HG02588 (cell line): Measurements from ENCODE around the gene ZFAND3.

ENCODE experiments used
- ATAC-seq: cut with Tn5 transposase; IDR thresholded peaks from one replicate; pipeline ENCODE4 v1.9.1; 2021; ENCODE audit warnings: mild to moderate bottlenecking, moderate library complexity; ENCODE audit not compliant: unreplicated experiment

ZFAND3 gene, protein sequence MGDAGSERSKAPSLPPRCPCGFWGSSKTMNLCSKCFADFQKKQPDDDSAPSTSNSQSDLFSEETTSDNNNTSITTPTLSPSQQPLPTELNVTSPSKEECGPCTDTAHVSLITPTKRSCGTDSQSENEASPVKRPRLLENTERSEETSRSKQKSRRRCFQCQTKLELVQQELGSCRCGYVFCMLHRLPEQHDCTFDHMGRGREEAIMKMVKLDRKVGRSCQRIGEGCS

DNA sequence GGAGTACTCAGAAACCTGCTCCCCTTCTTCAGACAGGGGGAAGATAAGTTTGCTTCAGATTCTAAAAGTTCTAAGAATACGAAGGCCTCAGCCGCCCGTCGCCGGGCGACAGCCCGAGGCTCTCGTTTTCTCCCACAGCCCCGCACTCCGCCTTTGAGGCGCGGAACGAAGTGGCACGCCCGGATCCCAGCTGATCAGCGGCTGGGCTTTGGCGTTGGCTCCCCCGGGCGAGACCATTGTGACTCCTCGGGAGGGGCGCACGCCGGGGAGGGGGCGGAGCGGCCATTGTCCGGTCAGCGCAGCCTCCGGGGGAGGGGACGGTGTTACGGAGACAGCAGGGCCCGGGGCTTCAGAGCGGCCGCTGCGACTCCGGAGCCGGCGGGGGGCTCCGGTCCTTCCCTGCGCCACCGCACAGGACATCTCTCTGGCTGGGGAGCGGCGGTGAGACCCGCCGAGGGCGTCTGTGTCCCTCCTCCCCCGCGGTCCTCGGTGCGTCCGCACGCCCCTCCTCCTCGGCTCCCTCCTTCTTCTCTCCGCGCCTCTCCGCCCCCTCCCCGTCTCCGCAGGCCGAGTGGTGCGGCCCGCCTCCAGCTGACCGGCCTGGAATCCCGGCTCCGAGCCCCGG, at the start of gene ZFAND3:
TSS of gene ZFAND3 (plus strand) at position 551 of the 625 bp plus-strand sequence. CDS start 219 bp downstream, outside the sequence.
- peak; percentile 81 for ATAC-seq

DNA sequence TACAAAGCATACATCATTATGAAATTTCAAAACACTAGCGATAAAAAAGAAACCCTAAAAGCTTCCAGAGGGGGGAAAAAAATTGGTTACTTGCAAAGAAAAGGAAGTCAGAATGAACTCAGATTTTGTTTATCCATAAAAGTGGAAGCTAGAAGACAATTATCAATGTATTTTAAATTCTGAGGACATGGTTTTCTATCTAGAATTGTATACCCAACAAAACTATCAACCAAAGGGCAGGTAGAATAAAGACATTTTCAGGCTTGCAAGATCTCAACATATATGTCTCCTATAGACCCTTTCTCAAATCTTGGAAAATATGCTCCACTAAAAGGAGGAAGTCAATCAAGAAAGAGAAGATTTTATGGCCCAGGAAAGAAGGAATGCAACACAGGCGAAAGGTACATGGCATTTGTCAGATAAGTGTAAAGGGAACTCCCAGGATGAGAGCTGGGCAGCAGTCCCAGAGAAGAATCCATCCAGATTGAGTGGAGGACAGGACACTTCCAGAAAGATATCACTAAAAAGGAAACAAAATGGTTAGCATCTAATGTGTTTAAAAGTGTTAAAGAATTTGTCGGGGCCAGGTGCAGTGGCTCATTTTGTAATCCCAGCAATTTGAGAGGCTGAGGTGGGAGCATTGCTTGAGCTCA, 45.4 kb upstream of the ZFAND3 start:
- no peak for ATAC-seq

DNA sequence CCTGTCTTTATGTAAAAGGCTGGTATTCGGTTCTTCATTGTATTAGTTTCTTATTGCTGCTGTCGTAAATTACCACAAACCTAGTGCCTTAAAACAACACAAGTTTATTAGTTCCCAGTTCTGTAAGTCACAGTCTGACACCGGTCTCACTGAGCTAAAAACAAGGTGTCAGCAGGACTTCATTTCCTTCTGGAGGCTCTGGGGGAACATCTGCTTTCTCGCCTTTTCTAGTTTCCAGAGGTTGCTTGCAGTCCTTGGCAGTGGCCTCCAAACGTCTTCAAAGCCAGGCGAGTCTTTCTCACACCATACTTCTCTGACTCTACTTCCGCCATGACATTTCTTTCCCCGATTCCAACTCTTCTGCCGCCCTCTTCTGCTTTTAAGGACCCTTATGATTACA, 43.0 kb upstream of the ZFAND3 start:
- no peak for ATAC-seq

DNA sequence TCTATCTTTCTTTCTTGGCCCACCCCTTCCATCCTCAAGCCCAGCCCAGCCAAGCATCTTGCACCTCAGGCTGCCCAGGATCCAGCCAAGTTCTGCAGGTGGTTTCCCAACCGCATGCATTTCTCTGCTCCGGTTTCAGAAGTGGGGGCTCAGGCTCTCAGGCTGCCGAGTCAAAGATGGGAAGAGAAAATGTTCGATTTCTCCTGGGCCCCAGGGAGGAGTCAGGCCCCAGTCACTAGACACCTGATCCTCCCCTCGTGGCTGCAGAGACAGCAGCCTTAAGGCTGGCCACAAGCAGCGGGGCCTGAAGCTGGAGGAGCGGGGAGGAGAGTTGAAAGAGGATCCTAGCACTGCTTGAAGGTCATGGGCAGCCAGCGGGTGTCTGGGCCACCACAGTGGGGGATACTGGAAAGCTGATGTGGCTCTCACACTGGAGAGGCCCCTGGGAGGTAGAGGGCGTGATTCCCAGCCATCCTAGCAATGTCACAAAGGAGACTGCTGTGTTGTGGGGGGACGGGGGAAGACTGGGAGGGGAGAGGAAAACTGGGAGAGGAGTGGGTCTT, 42.2 kb upstream of the ZFAND3 start:
- no peak for ATAC-seq

DNA sequence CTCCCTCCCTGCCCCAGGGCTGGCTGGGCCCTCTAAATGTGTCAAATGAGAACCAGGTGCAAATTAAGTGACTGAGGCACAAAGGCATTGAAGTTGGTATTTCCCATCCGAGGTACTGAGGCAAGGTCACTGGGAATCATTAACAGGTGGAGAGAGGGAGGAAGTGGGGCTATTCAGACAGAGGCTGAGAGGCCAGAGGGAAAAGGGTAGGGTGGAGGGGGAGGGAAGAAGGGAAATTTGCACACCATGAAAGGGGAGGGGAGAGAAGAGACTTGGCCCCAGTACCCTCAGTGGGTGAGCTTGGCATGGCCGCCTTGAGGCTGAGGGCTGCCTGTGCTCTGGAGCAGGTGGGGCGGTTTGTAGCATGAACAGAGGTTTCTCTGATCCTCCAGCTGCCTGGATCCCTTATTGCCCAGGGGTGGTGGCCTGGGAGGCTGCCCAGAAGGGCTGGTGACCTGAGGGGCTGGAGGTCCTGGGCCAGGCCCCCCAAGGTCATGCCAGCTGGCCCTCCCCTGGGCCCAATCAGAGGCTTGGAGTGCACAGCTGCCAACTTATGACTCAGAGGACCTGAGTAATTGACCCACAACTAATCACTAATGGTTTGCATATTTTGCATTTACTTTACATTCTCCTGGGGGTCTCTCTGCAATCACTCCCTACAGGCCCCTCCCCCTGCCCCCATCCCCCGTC, 40.3 kb upstream of the ZFAND3 start:
- no peak for ATAC-seq

DNA sequence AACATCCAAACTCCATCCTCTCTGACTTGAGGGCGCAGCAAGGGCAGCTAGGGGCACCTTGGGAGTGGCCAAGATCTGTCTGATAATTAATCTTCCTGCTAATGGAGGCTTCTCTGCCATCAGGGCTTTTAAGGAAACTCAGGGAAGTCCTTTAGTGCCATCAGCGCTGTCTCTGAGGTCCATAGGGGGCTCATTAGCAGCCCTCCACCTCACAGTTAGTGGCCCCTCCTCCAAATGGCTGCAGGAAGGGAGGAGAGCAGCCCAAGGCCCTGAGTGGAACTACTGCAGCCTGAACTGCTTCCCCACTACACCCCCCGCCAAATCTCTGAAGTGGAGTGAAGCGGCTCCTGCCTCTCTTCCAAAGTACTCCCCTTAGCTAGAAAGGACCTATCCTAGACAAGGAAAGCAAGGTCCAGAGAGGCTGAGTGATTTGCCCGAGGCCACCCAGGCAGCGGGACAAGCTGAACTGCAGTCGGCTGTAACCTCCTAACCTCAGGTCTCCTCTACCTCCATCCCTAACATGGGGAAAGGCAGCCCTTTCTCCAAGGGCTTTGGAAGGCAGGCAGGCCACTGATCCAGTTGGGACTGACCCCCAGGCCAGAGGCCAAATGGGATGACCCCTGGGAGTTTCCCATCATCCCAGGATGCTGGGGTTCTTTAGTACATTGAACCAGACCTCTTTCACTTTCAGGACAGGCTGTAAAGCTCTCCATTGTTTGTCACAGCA, 39.5 kb upstream of the ZFAND3 start:
- ATAC-seq: no peak

DNA sequence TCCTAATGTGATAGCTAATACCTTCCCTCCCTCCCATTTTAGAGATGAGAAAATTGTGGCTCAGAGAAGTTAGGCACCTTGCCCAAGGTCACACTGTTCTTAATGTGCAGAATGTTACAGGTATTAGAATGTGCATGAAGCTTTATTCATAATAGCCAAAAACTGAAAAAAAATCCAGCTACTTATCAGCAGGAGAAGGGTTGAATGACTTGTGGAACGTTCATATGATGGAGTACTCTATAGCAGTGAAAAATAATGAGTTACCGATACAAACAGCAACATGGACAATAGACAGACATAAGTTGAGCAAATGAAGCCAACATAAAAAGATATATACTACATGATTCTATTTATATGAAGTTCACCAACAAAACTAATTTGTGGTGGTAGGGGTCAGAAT, 37.7 kb upstream of the ZFAND3 start:
- no peak for ATAC-seq

DNA sequence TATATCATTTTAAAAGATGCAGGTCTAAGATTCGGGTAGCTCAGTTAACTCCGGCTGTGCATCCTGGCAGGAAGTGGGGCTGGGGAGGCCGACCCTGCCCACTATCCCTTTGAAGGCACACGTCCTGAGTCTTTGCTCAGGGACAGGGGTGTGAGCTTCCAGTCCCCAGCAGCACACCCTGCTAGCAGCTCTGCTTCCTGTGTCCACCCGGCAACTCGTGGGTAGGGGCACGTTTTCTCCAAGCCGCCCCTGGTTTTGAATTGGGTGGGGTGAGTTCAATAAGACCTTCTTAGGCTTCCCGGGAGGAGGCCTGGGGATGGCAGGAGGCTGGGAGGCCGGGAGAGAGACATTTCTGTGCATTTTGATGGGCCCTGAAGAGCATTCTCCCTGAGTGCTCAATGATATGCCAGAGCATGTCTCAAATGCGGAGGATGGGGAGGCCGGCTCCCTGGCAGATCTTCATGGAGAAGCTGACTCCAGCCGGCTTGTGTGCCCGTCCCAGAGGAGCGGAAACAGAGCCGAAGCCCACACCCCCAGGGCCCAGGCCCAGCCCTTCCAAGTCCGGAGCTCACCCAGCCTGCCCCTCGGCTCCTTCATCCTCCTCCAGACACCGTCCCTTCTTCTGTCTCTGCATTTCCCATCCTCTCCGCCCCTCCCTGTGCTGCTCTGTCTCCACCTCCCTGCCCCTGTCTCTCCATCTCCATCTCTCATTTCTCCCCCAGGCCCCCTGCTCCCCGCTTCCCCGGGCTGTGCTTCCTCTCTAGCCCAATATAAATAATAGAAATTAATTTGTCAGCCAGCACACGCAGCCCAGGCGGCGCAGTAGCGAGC, 36.3 kb upstream of the ZFAND3 start:
- no peak for ATAC-seq

DNA sequence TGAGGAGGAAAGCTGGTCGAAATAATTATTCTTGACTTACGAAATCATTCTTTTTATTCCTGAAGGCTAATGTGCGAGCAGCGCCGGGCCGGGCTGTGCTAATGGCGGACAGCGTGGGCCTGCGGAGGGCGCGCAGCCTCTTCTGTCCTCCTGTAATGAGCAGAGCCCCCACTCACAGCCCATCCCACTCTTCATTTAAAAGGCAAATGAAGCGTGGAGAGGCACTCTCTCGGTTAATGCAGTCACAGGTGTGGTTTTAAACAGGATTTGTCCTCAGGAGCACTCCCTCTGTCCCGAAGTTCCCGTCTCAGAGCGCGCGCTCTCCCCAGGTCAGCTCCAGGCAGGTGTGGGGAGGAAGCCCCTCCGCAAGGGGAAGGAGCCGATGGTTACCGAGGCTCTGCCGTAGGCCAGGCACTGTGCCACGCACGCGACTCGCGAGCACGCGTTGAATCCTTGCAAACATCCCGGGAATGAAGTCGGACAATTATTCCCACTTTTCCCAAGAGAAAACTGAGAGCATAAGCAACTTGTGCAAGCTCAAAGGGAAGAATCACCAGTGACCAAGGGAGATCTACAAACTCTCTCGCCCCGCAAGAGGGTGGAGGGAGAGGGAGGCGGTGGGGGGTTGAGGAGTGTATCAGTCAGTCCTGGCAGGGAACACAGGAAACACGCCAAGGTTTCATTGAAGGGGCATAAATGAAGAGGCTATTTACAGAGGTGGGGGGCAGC, 35.5 kb upstream of the ZFAND3 start:
- ATAC-seq: no peak

DNA sequence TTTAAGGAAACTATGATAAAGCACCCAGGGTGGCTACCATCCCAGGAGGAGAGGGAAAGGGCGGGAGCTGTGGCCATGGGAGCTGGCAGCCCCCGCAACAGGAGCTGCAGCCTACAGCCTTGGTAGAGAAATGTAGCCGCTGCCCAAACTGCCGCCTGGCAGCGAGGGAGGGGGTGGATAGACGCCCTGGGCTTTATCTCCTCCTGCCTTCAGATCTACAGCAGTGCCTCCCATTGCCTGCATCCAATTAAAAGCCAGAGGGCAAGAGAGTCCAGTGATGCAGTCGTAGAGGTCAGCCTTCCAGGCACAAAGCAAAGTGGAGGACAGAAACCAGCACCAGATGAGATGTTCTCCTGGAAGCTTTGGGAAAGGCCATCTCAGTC, 35.0 kb upstream of the ZFAND3 start:
- no peak for ATAC-seq

DNA sequence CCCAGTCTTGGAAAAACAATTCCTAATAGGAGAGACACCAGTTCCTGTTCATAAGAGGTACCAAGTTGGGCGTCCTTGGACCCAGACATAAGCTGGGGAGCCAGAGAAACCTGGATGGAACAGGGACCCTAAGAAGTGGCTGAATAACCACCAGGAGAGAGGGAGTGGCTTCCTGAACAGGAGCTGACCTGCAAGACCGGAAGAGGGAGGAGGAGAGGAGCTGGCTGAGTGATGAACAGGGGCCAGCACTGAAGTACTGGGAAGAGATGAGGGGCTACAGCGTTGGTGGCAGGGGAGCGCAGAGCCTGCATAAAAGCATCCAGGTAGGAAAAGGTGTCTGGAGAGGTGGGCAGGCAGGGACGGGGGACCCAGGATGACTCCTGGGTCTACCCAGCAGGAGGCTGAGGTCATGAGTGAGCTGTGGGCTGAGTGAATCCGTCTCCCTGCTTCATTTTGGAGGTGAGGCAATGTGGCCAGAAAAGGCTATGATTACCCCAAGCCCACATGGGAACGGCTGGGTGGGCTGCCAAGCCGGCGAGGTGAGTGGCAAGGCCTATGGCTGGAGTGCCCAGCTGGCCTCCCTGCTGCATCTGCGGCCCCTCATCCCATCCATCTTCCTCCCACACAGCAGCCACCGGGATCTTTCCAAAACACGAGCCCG, 34.4 kb upstream of the ZFAND3 start:
- ATAC-seq: no peak

DNA sequence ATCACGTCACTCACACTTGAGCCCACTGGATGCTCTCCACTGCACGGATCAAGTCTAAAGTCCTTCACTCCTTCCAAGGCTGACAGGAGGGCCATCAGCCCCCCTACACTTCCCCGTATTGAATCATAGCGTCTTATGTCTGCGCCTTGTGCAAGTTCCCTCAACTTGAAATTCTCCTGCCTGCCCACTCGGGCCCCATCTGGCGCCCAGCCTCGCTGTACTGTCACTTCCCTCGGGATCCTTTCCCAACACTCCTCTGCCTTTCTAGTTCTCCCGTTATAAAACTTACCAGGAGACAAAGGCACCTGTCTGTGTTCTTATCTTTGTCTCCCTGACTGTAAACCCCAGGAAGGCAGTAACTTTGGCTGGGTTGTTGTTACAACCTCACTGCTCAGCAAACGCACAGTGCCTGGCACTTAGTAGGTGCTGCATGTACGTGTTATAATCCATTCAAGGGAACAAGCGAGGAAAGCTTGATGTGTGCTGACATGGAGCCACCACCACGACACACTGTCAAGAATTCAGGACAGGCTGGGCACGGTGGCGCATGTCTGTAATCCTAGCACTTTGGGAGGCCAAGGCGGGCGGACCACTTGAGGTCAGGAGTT, 33.8 kb upstream of the ZFAND3 start:
- no peak for ATAC-seq

DNA sequence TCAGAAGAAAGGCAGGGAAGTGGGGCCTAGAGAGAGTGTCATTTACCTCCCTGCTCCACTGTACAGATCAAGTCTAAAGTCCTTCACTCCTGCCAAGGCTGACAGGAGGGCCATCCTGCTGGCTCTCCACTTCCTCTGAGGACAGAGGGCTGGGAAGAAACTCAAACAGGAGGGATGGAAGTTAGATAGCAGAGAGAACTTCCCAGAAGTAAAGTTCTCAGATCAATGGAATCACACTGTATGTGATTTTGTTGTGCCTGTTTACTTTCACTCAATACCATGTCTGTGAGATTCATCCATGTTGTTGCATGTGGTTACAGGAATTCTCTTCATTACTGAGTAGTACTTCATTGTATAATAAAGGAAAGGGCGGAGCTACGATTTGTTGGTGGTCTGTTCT, 32.3 kb upstream of the ZFAND3 start:
- ATAC-seq: no peak

DNA sequence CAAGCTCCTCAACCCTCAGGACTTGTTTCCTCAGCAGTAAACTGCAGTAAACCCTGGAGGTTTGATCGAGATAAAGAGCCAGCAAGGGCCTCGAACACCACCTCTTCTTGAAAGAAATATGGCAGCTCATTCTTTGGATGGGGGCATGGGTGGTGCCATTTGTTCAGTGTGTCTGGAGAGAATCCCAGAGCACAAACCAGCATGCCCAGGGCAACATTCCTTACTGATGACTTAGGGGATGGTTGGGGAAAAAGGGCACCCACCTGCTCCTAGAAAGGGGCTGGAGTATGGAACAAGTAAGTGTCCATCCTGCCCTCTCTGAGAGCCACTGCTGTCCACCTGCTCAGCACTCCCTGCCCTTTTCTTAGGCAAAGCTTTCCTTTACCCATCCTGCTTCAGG, 31.3 kb upstream of the ZFAND3 start:
- ATAC-seq: no peak

DNA sequence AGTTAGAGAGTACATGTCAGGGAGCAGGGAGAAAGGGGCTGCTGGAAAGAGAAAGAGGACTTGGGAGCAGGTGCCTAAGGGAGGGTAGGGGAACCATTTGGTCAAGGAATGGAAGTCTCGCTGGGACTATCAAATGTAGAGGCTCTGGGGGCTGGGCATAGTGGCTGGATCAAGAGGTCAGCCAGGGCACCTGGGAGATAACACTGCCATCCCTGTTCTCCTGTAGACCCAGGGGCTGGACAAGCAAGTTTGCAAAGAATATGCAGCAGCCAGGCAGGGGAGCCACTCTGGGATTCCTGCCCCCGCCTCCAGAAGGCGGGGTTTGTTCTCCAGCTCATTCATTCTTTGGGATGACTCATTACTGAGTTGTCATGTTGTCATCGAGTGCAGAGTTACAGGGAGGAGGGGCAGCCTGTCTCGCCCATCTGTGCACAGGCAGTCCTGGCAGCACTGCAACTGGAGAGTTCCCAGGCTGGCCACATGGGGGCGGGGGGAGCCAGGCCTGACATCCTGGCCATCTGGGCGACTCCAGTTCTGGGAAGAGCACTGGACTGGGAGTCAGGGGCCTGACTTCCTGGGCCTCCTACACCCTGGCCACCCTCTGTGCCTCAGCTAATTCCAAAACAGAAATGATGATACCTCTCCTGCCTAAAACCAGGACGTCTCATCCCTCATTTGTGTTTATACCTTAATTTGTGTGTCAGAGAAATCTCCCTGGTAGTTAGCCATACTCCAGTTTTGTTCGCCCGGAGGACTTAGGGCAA, 28.2 kb upstream of the ZFAND3 start:
- ATAC-seq: peak; percentile 86

DNA sequence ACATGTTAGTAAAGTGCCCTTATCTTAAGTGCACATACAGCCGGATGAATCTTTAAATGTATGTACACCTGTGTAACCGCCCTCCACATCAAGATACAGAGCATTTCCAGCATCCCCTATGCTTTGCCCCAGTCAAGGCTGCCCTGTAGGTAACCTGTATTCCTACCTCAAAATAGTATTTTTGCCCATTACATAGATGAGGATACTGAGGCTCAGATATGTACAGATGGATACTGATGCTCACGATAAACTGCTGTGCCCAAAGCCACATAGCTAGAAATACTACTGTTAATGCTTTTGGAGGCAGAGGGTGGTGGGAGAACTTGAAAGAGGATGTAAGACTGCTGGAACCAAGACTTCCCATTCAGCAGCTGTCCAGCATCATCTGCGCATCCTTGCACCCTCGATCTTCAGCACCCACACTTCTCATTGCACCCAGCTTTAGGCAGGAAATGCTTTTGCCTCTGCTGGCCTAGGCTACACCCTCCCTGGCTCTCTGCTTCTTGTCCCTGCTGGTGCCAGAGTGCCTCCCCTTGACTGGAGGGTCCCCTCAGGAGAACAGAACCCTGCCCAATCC, 27.0 kb upstream of the ZFAND3 start:
- ATAC-seq: no peak

DNA sequence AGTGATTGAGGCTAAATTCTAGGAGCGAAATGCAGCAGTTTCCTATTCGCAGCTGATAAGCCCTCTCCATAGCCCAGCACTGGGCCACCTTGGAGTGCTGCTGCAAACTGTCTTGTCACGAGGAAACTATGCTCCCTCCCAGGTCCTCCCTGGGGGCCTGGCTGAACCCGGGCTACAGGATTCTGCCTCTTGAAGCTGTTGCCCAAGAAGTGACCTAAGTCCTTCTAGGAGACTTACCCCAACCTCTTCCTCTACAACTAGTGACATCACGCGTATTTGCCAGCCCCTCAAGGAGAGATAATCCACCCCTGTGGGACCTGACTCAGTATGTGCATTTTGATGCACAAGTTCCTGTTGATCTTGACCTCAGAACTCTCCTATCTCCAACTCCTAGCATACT, 26.5 kb upstream of the ZFAND3 start:
- ATAC-seq: no peak
